HUES6 (cell line): ENCODE results near the gene LIPK.
"Not testable (repeated sequence)": the region's sequence is repeated elsewhere in the genome, so short reads cannot be mapped to it uniquely, and the experiment has no call there.

Experiments used
- H3K27ac ChIP-seq: 2 replicates; pipeline ENCODE4 v1.7.0; 2013; ENCODE audit warnings: low read depth, mild to moderate bottlenecking, low read length, inconsistent platforms
- H3K27me3 ChIP-seq: 2 replicates; pipeline ENCODE4 v1.6.1; 2013; ENCODE audit warnings: low read length; ENCODE audit not compliant: control insufficient read depth, insufficient read depth
- H3K36me3 ChIP-seq: 2 replicates; pipeline ENCODE4 v1.6.1; 2013; ENCODE audit warnings: low read length; ENCODE audit not compliant: control insufficient read depth, insufficient read depth
- H3K4me1 ChIP-seq: 2 replicates; pipeline ENCODE4 v1.6.1; 2013; ENCODE audit warnings: low read length; ENCODE audit not compliant: control insufficient read depth, insufficient read depth
- H3K4me3 ChIP-seq: 2 replicates; pipeline ENCODE4 v1.5.1; 2013; ENCODE audit warnings: low read depth, low read length
- H3K9ac ChIP-seq: one replicate; pipeline ENCODE4 v1.6.1; 2013; ENCODE audit warnings: mild to moderate bottlenecking, low read length
- H3K9me3 ChIP-seq: 2 replicates; pipeline ENCODE4 v1.6.1; 2013; ENCODE audit warnings: low read depth, low read length; ENCODE audit not compliant: control insufficient read depth, insufficient read depth

LIPK gene

GRCh38 chr10:88721392-88721791, 15.3 kb downstream of the LIPK start:
- H3K27ac ChIP-seq: no peak overlapping the region
- peaks cover 34% of the 10 kb centered on the region for H3K27me3 ChIP-seq
- no peaks in the 10 kb centered on the region for H3K4me1 ChIP-seq
- no peaks in the 10 kb centered on the region for H3K36me3 ChIP-seq
- no peaks in the 10 kb centered on the region for H3K9me3 ChIP-seq
- H3K9ac ChIP-seq: no peak overlapping the region
- no peak overlapping the region for H3K4me3 ChIP-seq

- Histone ChIP-seq H3K9ac (no peak overlapping the region), H3K4me3 (no peak overlapping the region), H3K27ac (no peak overlapping the region), H3K4me1 (no peaks in the 10 kb centered on the region), H3K36me3 (no peaks in the 10 kb centered on the region), H3K27me3 (peaks cover 43% of the 10 kb centered on the region), H3K9me3 (no peaks in the 10 kb centered on the region)
Measured at GRCh38 chr10:88725798-88726197, 19.7 kb downstream of the LIPK start.

GRCh38 chr10:88728107-88728763, 22.2 kb downstream of the LIPK start:
- peaks cover 43% of the 10 kb centered on the region for H3K27me3 ChIP-seq
- H3K4me3 ChIP-seq: no peak overlapping the region

GRCh38 chr10:88730864-88731263, 24.8 kb downstream of the LIPK start:
- Histone ChIP-seq H3K4me1 (peaks cover 6% of the 10 kb centered on the region), H3K27ac (no peak overlapping the region), H3K9me3 (no peaks in the 10 kb centered on the region), H3K27me3 (peaks cover 25% of the 10 kb centered on the region), H3K36me3 (no peaks in the 10 kb centered on the region), H3K9ac (no peak overlapping the region), H3K4me3 (no peak overlapping the region)

More at GRCh38 chr10:88728107-88728763, 22.2 kb downstream of the LIPK start:
- Histone ChIP-seq H3K9ac (no peak overlapping the region), H3K36me3 (no peaks in the 10 kb centered on the region), H3K4me1 (peaks cover 6% of the 10 kb centered on the region), H3K9me3 (no peaks in the 10 kb centered on the region), H3K27ac (no peak overlapping the region)

GRCh38 chr10:88731296-88731695, 25.2 kb downstream of the LIPK start:
- H3K36me3 ChIP-seq: no peaks in the 10 kb centered on the region
- no peak overlapping the region for H3K27ac ChIP-seq
- H3K4me1 ChIP-seq: peaks cover 6% of the 10 kb centered on the region
- peaks cover 21% of the 10 kb centered on the region for H3K27me3 ChIP-seq
- no peak overlapping the region for H3K9ac ChIP-seq
- H3K9me3 ChIP-seq: no peaks in the 10 kb centered on the region
- H3K4me3 ChIP-seq: no peak overlapping the region

GRCh38 chr10:88733215-88733614, 27.2 kb downstream of the LIPK start:
- Histone ChIP-seq H3K27ac (no peak overlapping the region), H3K9ac (no peak overlapping the region), H3K9me3 (no peaks in the 10 kb centered on the region), H3K4me1 (peaks cover 6% of the 10 kb centered on the region), H3K36me3 (no peaks in the 10 kb centered on the region), H3K4me3 (no peak overlapping the region), H3K27me3 (0 out of 2 replicates have a peak, but pooled peaks cover 3% of the 10 kb centered on the region)

- no peaks in the 10 kb centered on the region for H3K27me3 ChIP-seq
- H3K36me3 ChIP-seq: no peaks in the 10 kb centered on the region
- H3K27ac ChIP-seq: no peak overlapping the region
- H3K4me1 ChIP-seq: peaks cover 6% of the 10 kb centered on the region
- no peak overlapping the region for H3K9ac ChIP-seq
- H3K9me3 ChIP-seq: no peaks in the 10 kb centered on the region
- H3K4me3 ChIP-seq: no peak overlapping the region
Measured at GRCh38 chr10:88735661-88736060, 29.6 kb downstream of the LIPK start.

GRCh38 chr10:88741921-88742320, 35.9 kb downstream of the LIPK start:
- not testable (repeated sequence) for H3K9me3 ChIP-seq, H3K36me3 ChIP-seq, H3K4me1 ChIP-seq, H3K4me3 ChIP-seq, H3K9ac ChIP-seq, H3K27me3 ChIP-seq, H3K27ac ChIP-seq

GRCh38 chr10:88742448-88742847, 36.4 kb downstream of the LIPK start:
- Histone ChIP-seq H3K27ac (no peak overlapping the region), H3K9me3 (no peaks in the 10 kb centered on the region), H3K9ac (no peak overlapping the region), H3K4me3 (no peak overlapping the region), H3K27me3 (no peaks in the 10 kb centered on the region), H3K4me1 (no peaks in the 10 kb centered on the region), H3K36me3 (no peaks in the 10 kb centered on the region)

- Histone ChIP-seq H3K27ac (no peak overlapping the region), H3K4me1 (no peaks in the 10 kb centered on the region), H3K9me3 (no peaks in the 10 kb centered on the region), H3K36me3 (no peaks in the 10 kb centered on the region), H3K4me3 (no peak overlapping the region), H3K27me3 (no peaks in the 10 kb centered on the region), H3K9ac (no peak overlapping the region)
Measured at GRCh38 chr10:88744002-88744401, 38.0 kb downstream of the LIPK start.

- Histone ChIP-seq H3K4me1 (no peaks in the 10 kb centered on the region), H3K27ac (no peak overlapping the region), H3K27me3 (no peaks in the 10 kb centered on the region), H3K36me3 (no peaks in the 10 kb centered on the region), H3K4me3 (no peak overlapping the region), H3K9ac (no peak overlapping the region), H3K9me3 (no peaks in the 10 kb centered on the region)
Measured at GRCh38 chr10:88745633-88746032, 39.6 kb downstream of the LIPK start.
